Central memory CD4-positive, alpha-beta T cell (primary cell): ENCODE measurements around the gene RPS6KA4.
A peak's percentile ranks its signal among the peaks of the same experiment; 100 is the strongest.
"Not testable (repeated sequence)": the region's sequence is repeated elsewhere in the genome, so short reads cannot be mapped to it uniquely, and the experiment has no call there.

ENCODE experiments used
- DNase-seq: peaks from one replicate; pipeline ENCODE4 v3.0.0; 2022
- total RNA-seq, 3 experiments: gene quantifications; one replicate each; lab custom pipeline; 2026; lab: John Stamatoyannopoulos, UW

The RPS6KA4 gene
- 34.9 to 66.1 (median 60.8) reads per million in 3 experiments for total RNA-seq

DNA sequence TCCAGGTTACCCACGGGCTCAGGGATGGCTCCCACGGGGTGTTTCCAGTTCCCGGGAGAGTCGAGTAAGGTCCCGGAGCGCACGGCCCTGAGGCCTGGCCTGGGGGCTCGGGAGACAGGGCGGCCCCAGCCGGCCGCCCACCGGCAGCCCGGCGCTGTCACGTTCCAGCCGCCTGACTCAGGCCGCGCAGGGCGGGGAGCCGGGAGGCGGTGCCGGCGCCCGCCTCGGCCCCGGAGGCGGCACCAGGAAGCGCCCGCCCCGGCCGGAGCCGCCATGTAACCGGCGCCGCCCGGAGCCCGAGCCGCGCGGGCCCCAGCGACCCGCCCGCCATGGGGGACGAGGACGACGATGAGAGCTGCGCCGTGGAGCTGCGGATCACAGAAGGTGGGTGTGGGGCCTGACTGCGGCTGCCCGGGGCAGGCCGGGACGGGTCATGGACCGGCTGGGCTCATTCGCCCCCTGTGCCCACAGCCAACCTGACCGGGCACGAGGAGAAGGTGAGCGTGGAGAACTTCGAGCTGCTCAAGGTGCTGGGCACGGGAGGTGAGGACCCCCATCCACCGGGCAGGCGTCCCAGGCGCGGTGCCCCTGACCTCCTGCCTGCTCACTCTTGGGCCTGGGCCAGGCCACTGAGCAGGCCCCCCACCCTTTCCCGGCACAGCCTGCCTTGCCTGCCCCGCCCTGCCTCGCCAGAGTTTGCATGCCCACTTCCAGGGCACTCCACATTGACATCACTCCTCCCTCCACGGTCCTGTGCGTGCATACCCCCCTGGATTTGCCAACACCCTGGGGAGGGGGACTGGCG is at the start of gene RPS6KA4:
RPS6KA4 (plus strand) TSS at position 256 of the 805 bp plus-strand sequence; CDS start at position 330, 74 bp downstream.
- DNase-seq: peak; percentile 44

DNA sequence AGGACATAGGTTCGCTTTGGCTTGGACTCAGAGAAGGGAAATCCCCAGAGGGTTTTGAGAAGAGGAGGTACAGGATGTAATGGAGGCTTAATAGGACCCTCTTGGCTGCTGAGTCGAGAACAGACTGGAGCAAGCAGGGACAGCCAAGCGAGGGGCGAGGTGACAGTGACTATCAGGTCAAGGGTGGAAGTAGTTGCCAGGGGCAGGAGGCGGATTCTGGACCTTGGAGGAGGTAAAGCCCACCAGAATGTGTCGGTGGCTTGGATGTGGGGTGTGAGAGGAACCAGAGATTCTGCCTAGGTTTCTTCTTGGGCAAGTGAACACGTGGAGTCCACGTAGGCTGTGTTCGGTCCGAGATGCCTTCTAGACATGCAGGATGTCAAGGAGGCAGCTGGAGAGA is 46.0 kb upstream of the RPS6KA4 start:
- DNase-seq: no peak

DNA sequence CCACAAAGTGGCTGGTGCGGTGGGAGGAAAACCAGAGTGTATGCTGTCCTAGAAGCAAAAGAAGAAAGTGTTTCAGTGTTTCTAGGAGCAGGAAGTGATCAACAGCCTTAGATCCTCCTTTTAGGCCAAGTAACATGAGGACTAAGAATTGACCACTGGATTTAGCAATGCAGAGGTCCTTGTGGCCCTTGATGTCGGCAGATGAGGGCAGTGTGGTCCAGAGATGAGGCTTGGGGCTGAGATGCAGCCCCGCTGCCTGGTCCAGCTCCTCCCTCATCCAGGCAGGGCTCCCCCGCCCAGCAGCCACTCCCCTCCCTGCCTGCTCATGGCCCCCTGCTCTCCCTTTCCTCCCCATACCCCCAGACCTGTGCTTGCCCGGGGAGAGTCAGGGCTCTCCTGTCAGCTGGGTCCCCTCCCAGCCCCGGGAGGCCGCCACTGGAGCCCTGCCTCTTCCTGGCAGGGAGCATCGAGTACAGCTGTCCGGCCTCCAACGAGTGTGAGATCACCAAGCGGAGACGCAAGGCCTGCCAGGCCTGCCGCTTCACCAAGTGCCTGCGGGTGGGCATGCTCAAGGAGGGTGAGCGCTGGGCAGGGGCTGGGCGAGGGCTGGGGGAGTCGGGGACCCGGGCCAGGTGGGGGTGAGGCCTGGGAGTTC is 45.3 kb upstream of the RPS6KA4 start:
- no peak for DNase-seq

DNA sequence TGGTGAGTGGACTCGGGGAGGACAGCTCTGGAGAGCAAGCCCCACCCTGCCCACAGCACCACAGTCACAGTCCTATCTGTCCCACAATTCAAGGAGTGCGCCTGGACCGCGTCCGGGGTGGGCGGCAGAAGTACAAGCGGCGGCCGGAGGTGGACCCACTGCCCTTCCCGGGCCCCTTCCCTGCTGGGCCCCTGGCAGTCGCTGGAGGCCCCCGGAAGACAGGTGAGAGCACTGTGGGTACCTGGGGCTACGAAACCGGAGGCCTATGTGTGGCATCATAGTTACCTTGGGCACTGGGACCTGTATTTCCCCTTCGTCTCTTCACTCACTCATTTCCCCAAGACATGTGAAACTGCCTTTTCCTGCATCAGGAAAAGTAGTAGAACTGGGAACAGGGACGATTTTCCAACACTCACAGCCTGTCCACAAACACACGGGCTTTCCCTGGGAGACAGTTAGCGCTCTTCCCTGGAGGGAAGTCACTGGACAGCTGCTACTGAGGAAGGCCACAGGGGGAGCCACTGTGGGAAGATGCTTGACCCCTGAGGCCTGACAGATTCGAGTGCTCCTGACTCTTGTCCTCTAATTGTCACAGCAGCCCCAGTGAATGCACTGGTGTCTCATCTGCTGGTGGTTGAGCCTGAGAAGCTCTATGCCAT is 44.7 kb upstream of the RPS6KA4 start:
- DNase-seq: no peak

DNA sequence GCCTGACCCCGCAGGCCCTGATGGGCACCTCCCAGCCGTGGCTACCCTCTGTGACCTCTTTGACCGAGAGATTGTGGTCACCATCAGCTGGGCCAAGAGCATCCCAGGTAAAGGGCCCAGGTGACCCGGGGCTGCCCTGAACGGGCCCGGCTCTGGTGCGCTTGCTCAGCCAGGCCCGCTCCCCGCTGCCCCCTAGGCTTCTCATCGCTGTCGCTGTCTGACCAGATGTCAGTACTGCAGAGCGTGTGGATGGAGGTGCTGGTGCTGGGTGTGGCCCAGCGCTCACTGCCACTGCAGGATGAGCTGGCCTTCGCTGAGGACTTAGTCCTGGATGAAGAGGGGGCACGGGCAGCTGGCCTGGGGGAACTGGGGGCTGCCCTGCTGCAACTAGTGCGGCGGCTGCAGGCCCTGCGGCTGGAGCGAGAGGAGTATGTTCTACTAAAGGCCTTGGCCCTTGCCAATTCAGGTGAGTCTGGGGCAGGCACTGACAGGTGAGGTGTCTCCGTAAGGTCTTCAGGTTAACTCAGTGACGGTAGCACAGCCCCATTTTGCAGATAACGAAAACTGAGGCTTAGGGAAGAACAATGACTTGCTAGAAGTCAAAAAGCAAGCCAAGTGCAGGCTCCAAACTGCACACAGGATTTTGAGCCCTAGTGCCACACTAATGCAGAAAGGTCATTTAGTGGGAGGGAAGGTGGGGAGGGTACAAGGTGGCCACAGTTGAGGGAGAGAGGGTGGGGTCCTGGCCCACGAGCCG is 44.0 kb upstream of the RPS6KA4 start:
- DNase-seq: no peak

DNA sequence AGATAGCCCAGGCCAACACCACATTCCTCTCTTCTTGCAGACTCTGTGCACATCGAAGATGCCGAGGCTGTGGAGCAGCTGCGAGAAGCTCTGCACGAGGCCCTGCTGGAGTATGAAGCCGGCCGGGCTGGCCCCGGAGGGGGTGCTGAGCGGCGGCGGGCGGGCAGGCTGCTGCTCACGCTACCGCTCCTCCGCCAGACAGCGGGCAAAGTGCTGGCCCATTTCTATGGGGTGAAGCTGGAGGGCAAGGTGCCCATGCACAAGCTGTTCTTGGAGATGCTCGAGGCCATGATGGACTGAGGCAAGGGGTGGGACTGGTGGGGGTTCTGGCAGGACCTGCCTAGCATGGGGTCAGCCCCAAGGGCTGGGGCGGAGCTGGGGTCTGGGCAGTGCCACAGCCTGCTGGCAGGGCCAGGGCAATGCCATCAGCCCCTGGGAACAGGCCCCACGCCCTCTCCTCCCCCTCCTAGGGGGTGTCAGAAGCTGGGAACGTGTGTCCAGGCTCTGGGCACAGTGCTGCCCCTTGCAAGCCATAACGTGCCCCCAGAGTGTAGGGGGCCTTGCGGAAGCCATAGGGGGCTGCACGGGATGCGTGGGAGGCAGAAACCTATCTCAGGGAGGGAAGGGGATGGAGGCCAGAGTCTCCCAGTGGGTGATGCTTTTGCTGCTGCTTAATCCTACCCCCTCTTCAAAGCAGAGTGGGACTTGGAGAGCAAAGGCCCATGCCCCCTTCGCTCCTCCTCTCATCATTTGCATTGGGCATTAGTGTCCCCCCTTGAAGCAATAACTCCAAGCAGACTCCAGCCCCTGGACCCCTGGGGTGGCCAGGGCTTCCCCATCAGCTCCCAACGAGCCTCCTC is 43.1 kb upstream of the RPS6KA4 start:
- DNase-seq: not testable (repeated sequence)

DNA sequence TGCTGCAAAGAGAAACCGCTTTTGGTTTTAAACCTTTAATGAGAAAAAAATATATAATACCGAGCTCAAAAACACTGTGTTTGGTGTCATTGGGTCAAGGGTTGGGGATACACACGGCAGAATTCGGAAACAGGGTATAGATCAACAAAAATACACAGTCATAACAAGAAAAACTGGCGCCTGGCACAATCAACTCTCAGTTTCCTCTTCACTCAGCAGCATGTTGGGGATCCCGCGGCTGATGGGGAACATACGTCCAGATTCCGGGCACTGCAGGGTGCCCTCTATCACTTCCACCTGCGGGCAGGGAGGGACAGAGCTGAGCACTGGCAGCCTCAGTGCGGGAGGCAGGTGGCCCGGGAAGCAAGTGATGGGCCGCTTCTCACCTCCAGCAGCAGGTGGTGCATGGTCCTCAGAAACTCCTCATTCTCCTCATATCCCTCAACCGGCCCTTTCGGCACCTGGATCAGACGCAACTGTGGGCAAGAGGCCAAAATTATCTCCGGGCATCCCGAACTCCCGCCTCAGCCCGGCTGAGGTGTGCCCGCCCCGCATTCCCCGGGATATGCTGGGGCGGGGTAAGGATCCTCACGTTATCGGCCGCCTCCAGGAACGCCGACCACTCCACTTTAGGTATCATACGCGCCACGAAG is 42.2 kb upstream of the RPS6KA4 start:
- peak; percentile 54 for DNase-seq

DNA sequence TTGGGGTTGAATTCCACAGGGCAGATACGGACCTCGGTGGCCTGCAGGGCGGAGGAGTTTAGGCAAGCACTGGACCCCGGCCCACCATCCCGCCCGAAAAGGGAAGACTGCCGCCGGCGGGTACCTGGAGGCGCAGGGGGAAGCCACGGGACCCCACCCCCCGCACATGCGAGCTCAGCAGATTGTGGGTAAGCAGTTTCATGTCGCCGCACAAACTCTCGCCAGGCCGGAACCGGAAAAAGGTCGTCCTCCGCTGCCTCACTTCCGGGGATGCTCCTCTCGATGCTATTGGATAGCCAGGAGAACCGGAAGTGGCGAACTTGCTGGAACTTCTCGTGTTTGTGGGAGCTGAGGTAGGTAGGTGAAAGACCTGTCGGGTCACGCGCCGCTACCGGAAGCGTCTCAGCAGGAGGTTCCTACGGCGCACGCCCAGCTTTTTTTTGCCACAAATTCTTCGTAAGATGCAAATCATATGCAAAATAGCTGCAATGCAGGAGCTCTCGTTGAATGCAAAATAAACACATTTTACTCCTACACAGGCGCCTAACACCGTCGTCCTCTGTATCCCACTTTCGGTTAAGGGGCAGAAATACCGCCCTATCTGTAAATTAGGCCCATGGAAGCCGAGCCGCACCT is 41.5 kb upstream of the RPS6KA4 start, which contains the start of gene TRMT112:
TRMT112 (minus strand) TSS at position 235 of the 636 bp plus-strand sequence; CDS start at position 202, 33 bp downstream.
- DNase-seq: peak; percentile 99

DNA sequence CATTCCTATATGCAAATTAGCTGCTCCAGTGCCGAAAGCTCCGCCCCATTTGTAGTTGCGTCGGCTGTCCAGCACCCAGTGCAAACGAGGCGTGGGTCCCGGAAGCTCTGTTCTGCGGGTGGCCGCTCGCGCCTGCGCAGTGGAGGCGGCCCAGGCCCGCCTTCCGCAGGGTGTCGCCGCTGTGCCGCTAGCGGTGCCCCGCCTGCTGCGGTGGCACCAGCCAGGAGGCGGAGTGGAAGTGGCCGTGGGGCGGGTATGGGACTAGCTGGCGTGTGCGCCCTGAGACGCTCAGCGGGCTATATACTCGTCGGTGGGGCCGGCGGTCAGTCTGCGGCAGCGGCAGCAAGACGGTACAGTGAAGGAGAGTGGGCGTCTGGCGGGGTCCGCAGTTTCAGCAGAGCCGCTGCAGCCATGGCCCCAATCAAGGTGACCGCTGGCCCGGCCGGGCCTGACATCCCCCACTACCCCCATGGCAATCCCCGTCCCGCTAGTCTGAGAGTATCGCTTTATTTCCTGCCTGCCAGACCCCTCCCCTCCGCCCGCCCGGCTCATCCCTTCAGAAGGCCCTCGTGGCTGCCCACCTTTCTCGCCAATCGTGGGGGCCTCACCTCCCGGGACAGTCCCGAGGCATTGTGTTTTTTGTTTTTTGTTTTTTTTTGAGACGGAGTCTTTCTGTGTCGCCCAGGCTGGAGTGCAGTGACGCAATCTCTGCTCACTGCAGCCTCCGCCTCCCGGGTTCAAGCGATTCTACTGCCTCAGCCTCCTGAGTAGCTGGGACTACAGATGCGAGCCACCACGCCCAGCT is 40.8 kb upstream of the RPS6KA4 start, which contains the start of gene PRDX5:
PRDX5 (plus strand) TSS at position 161 of the 805 bp plus-strand sequence; CDS start at position 256, 95 bp downstream.
- peak; percentile 97 for DNase-seq

DNA sequence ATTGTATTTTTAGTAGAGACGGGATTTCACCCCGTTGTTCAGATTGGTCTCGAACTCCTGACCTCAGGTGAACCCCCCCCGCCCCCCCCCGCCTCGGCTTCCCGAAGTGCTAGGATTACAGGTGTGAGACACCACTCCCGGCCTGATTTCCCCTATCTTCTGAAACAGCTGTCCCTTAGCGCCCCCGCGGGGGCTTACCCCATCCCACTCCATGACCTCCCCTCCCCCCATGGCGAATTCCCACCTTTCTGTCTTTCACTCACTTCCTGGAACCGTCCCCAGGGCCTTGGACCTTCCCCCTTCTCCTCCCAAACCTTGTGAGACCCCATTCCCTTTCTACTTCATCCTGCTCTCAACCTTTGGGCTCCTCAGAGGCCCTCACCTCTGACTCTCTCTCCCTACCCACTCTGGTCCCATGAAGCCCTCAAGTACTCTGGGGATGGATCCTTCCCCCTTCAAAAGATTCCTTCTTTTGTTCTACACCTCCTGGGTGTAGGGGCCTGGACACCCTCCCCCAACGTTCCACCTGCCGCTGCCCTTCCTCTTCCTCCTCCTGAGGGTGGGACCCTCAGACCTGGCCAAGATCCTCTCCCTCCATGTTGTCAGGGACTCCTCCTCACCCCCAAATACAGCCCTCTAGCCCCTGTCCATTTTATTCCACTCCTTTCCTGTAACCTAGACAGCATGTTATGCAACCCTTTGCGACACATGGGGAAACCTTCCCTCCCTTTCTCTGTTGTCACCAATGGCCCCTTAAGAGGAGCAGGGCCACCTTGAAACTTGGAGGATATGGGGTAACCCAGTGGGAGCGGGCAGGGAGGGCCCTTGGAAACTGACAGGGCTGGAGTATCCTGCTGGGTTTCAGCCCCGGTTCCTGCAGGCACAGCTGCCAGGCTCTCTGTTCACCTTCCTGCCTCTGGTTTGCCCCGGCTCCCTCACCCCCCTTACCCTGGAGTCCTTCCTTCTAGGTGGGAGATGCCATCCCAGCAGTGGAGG is 39.9 kb upstream of the RPS6KA4 start:
- DNase-seq: no peak

DNA sequence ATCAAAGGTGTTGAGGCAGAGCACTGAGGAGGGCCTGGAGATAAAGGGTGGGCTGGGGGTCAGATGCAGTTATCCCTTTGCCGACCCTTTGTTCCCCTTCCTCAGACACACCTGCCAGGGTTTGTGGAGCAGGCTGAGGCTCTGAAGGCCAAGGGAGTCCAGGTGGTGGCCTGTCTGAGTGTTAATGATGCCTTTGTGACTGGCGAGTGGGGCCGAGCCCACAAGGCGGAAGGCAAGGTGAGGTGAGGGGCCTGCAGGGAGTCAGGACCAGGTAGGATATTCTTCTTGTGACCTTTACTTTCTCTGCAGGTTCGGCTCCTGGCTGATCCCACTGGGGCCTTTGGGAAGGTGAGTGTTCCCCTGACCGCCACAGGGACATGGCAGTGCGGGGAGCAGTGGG is 38.4 kb upstream of the RPS6KA4 start:
- DNase-seq: no peak

DNA sequence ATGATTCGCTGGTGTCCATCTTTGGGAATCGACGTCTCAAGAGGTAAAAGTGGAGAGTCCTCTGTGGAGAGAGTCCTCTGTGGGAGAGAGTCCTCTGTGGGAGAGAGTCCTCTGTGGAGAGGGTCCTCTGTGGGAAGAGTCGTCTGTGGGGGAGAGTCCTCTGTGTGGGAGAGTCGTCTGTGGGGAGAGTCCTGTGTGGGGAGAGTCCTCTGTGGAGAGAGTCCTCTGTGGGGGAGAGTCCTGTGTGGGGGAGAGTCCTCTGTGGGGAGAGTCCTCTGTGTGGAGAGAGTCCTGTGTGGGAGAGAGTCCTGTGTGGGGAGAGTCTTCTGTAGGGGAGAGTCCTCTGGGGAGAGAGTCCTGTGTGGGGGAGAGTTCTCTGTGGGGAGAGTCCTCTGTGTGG is 37.9 kb upstream of the RPS6KA4 start:
- DNase-seq: no peak

DNA sequence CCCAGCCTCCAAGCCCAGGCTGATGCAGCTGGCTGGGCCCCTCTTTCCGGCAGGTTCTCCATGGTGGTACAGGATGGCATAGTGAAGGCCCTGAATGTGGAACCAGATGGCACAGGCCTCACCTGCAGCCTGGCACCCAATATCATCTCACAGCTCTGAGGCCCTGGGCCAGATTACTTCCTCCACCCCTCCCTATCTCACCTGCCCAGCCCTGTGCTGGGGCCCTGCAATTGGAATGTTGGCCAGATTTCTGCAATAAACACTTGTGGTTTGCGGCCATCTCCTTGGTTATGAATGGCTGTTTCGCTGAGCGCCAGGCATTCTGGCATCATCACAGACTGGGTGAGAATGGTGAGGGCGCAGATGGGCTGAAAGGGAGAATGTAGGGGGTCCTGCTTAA is 37.4 kb upstream of the RPS6KA4 start:
- no peak for DNase-seq

DNA sequence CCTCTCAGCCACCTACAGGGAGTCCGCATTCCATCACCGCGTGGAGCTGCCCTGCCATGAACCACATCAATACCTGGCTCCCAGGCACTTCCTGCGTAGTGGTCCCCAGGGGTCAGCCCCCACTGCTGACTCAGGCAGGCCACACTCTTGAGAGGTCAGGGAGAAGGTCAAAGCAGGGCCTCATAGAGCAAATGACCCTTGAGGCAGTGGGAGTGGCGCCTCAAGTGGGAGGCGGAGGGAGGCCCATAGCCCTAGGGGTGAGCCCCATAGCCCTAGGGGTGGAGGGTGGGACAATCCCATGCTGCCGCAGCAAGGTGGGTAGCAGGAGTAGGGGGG is 36.1 kb upstream of the RPS6KA4 start:
- DNase-seq: no peak

DNA sequence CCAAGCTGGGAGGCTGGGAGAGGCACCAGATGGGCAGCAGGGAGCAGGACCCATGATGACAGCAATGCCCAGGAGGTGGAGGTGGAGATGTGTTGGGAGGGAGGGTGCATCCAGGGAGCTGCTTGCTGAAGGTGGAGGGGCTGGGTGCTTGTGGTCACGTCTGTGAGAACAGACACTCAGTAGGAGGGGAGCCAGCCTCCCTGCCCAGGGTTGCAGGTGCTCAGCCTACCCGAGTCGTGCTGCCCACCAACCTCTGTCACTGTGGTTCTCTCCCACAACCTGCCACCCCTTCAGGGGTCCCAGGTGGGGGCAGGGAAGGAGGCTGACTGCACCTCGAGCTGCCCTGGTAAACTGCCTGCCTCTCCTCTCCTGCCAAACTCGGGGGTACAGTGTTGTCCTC is 35.6 kb upstream of the RPS6KA4 start:
- no peak for DNase-seq

DNA sequence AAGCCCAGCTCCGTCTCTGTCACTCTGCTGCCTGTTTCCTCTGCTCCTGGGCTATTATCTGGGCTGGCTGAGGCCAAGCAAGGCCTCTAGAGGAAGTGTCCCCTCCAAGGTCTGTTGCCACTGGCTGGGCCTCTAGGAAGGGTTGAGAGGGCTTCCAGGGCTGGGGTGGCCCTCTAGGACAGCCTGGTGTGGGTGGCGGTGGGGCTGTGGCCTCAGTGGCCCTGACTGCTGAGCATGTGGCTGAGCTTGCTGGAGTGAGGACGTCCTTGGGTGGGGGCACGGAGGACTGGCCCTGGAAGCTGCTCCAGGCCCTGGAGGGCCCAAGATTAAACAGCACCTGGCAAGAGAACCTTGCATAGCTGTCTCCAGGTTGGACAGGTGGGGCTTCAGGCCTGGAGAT is 35.0 kb upstream of the RPS6KA4 start:
- not testable (repeated sequence) for DNase-seq

DNA sequence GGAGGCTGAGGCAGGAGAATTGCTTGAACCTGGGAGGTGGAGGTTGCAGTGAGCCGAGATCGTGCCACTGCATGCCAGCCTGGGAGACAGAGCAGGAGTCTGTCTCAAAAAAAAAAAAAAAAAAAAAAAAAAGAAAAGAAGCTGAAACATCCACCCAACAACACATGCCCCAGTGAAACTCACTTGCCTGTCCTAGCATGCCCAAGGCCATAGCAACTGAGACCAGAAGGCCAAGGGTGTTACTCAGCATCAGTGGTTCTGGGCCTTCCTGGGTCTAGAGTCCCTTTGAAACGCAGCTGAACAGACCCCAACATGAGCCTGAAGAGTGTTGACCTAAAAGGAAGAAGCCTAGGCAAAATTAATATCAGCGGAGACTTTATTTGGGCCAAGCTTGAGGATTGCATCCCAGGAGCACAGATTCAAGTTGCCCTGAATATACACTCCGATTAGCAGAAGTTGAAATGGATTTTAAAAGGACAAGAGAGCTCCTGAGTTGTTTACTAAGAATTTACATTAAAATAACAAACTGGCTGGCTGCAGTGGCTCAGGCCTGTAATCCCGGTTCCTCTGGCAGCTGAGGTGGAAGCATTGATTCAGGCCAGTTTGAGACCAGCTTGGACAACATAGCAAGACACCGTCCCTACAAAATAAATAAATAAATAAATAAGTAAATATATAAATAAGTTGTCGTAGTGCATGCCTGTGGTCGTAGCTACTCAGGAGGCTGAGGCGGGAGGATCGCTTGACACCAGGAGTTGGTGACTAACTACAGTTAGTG is 34.1 kb upstream of the RPS6KA4 start:
- no peak for DNase-seq

DNA sequence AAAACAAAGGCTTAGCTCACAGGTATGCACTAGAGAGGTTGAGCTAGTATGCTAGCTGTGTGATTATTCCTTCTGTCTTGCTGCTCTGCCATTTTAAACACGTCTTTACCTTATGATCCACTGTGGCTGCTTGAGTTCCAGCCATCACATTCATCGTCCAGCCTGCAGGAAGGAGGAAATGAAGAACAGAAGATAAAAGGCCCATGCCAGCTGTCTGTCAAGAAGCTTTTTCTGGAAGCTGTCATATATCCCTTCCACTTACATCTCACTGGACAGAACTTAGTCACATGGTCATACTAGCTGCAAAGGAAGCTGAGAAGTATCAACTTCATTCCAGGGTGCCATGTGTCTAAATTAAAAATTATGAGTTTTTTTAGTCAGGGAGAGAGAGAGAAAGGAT is 31.6 kb upstream of the RPS6KA4 start:
- no peak for DNase-seq
